Measurements from ENCODE around the gene IKZF1.

Gene IKZF1

DNA sequence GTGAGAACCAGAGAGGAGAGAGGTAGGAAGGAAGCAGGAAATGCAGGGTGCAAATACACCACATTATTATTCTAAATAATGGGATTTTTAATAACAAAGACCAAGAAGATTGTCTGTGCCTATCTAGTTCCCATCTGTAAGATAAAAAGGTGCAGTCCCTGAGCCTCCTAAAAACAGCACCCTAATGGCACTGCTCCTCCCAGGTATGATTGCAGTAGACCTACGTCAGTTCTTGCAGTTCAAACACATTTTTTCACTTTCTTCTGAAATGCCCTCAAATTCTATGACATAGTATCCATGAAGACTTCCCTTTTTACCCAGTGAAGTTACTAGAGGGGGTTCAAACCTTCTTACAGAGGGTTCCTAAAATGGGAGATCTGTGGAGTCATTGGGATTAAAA is 75.0 kb downstream of the IKZF1 start:
- no peaks in the 10 kb centered on the region for H3K27me3 ChIP-seq (replicated peaks; ENCODE audit: insufficient read depth, low read length)
- H3K36me3 ChIP-seq (replicated peaks; ENCODE audit: insufficient read depth, low read length), result peaks cover 11% of the 10 kb centered on the region; the same call in 1 of the 2 replicates
- H3K27ac ChIP-seq (ENCODE audit: low read length), result no peak overlapping the region
- H3K79me2 ChIP-seq (ENCODE audit: low read length), result peaks cover 80% of the 10 kb centered on the region
- H3K4me1 ChIP-seq (ENCODE audit: low read length), result no peaks in the 10 kb centered on the region
- H3K9me2 ChIP-seq (replicated peaks; ENCODE audit: insufficient read depth, low read length), result no peaks in the 10 kb centered on the region
- H2AFZ ChIP-seq (ENCODE audit: low read length), result no peak overlapping the region
- no peak overlapping the region for H3K4me2 ChIP-seq (ENCODE audit: low read depth, low read length)
- no peaks in the 10 kb centered on the region for H3F3A ChIP-seq (ENCODE audit: insufficient read depth, low read length)
- TF ChIP-seq, protein P1, sequence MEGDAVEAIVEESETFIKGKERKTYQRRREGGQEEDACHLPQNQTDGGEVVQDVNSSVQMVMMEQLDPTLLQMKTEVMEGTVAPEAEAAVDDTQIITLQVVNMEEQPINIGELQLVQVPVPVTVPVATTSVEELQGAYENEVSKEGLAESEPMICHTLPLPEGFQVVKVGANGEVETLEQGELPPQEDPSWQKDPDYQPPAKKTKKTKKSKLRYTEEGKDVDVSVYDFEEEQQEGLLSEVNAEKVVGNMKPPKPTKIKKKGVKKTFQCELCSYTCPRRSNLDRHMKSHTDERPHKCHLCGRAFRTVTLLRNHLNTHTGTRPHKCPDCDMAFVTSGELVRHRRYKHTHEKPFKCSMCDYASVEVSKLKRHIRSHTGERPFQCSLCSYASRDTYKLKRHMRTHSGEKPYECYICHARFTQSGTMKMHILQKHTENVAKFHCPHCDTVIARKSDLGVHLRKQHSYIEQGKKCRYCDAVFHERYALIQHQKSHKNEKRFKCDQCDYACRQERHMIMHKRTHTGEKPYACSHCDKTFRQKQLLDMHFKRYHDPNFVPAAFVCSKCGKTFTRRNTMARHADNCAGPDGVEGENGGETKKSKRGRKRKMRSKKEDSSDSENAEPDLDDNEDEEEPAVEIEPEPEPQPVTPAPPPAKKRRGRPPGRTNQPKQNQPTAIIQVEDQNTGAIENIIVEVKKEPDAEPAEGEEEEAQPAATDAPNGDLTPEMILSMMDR (IDR thresholded peaks at IDR 0.05; ENCODE audit: low read length), result no peak
- TF ChIP-seq EZH2 (optimal IDR thresholded peaks at IDR 0.05; ENCODE audit: low read depth, low read length) (no peak), EZH2phosphoT487 (IDR thresholded peaks at IDR 0.05; ENCODE audit: low read length) (no peak)
- no peak overlapping the region for H3K9ac ChIP-seq (ENCODE audit: low read length)
- no peak overlapping the region for H3K4me3 ChIP-seq (ENCODE audit: low read length)
- 0 out of 2 replicates have a peak, but pooled peaks cover 3% of the 10 kb centered on the region for H4K20me1 ChIP-seq (ENCODE audit: insufficient read depth, low read length)
- no peak for DNase-seq
- no peaks in the 10 kb centered on the region for H3K9me3 ChIP-seq (replicated peaks; ENCODE audit: insufficient read depth, low read length)

- H3K27ac ChIP-seq (ENCODE audit: low read length), result no peak overlapping the region
- H3F3A ChIP-seq (ENCODE audit: insufficient read depth, low read length), result no peaks in the 10 kb centered on the region
- H2AFZ ChIP-seq (ENCODE audit: low read length), result no peak overlapping the region
- H3K79me2 ChIP-seq (ENCODE audit: low read length), result peaks cover 67% of the 10 kb centered on the region
- H3K4me1 ChIP-seq (ENCODE audit: low read length), result no peaks in the 10 kb centered on the region
- no peak for TF ChIP-seq EZH2 (optimal IDR thresholded peaks at IDR 0.05; ENCODE audit: low read depth, low read length)
- TF ChIP-seq, protein P1 (IDR thresholded peaks at IDR 0.05; ENCODE audit: low read length), result no peak
- no peak for TF ChIP-seq EZH2phosphoT487 (IDR thresholded peaks at IDR 0.05; ENCODE audit: low read length)
- no peaks in the 10 kb centered on the region for H4K20me1 ChIP-seq (ENCODE audit: insufficient read depth, low read length)
- no peak overlapping the region for H3K4me2 ChIP-seq (ENCODE audit: low read depth, low read length)
- no peaks in the 10 kb centered on the region for H3K9me3 ChIP-seq (replicated peaks; ENCODE audit: insufficient read depth, low read length)
- H3K9ac ChIP-seq (ENCODE audit: low read length), result no peak overlapping the region
- no peaks in the 10 kb centered on the region for H3K27me3 ChIP-seq (replicated peaks; ENCODE audit: insufficient read depth, low read length)
- no peaks in the 10 kb centered on the region for H3K9me2 ChIP-seq (replicated peaks; ENCODE audit: insufficient read depth, low read length)
- H3K4me3 ChIP-seq (ENCODE audit: low read length), result no peak overlapping the region
- no peak for DNase-seq
- peaks cover 11% of the 10 kb centered on the region; the same call in 1 of the 2 replicates for H3K36me3 ChIP-seq (replicated peaks; ENCODE audit: insufficient read depth, low read length)
These were observed 77.9 kb downstream of the IKZF1 start for GRCh38 chr7:50382455-50382854.

GRCh38 chr7:50387351-50387750 is 82.8 kb downstream of the IKZF1 start:
- Histone ChIP-seq H2AFZ (ENCODE audit: low read length) (no peak overlapping the region), H3K79me2 (ENCODE audit: low read length) (peaks cover 54% of the 10 kb centered on the region), H3K9me2 (replicated peaks; ENCODE audit: insufficient read depth, low read length) (no peaks in the 10 kb centered on the region), H3K36me3 (replicated peaks; ENCODE audit: insufficient read depth, low read length) (0 out of 2 replicates have a peak, but pooled peaks cover 12% of the 10 kb centered on the region), H3K9ac (ENCODE audit: low read length) (no peak overlapping the region), H3K9me3 (replicated peaks; ENCODE audit: insufficient read depth, low read length) (no peaks in the 10 kb centered on the region), H3K27ac (ENCODE audit: low read length) (no peak overlapping the region), H3K27me3 (replicated peaks; ENCODE audit: insufficient read depth, low read length) (no peaks in the 10 kb centered on the region), H3F3A (ENCODE audit: insufficient read depth, low read length) (no peaks in the 10 kb centered on the region), H3K4me1 (ENCODE audit: low read length) (no peaks in the 10 kb centered on the region), H4K20me1 (ENCODE audit: insufficient read depth, low read length) (no peaks in the 10 kb centered on the region), H3K4me3 (ENCODE audit: low read length) (no peak overlapping the region), H3K4me2 (ENCODE audit: low read depth, low read length) (no peak overlapping the region)
- TF ChIP-seq, protein P1 (IDR thresholded peaks at IDR 0.05; ENCODE audit: low read length), result no peak
- TF ChIP-seq EZH2 (optimal IDR thresholded peaks at IDR 0.05; ENCODE audit: low read depth, low read length), result no peak
- no peak for TF ChIP-seq EZH2phosphoT487 (IDR thresholded peaks at IDR 0.05; ENCODE audit: low read length)
- DNase-seq, result no peak

Measured in MM.1S (cell line).